HepG2 (cell line): ENCODE results near the gene SOCS1. TPM values are rescaled to one million over a fixed set of nuclear protein-coding genes. Genes with fewer than 3 reads are reported as not detected.
A peak's percentile ranks its signal among the peaks of the same experiment; 100 is the strongest.

ENCODE experiments used
- ATAC-seq: fragments of 200-7000 bp; cut with Tn5 transposase; 3 replicates; pipeline ENCODE4 v1.9.1; 2020; ENCODE audit warnings: mild to moderate bottlenecking, moderate library complexity
- BruUV-seq: library from RNA; stranded (reverse); fragments of 400-500 nt; replicated peaks from 2 replicates; lab custom pipeline; 2021; lab: Mats Ljungman, UMichigan
- CTCF ChIA-PET: fragments of 300-600 bp; formaldehyde crosslinking; extraction: SDS; loops from one replicate; lab custom pipeline; 2021; ENCODE audit warnings: low total read pairs, inconsistent platforms, low intra/inter-chr PET ratio; lab: Yijun Ruan, JAX
- POLR2A ChIA-PET: fragments of 350-600 bp; sonication (Branson Sonifier 250); formaldehyde crosslinking; loops from one replicate; lab custom pipeline; 2020; ENCODE audit warnings: antibody characterized with exemption, inconsistent platforms; lab: Yijun Ruan, JAX
- DNase-seq: peaks from one replicate; pipeline ENCODE4 v3.0.0-alpha.2; 2015; ENCODE audit warnings: low spot score
- FAIRE-seq: peaks from 3 replicates; lab custom pipeline; 2011; peaks lifted over from hg19 to GRCh38; lab: Jason Lieb, UNC
- H2AFZ ChIP-seq: one replicate; pipeline ENCODE4 v1.6.1; 2011; ENCODE audit warnings: low read length, inconsistent platforms
- H3K27ac ChIP-seq: fragments of 300-600 bp; 3 replicates; pipeline ENCODE4 v1.8.0; 2011; ENCODE audit warnings: mixed run types, mild to moderate bottlenecking, mixed read lengths, low read length, inconsistent platforms; ENCODE audit not compliant: insufficient read depth; ENCODE audit errors: extremely low read length
- H3K27me3 ChIP-seq, 2 experiments: fragments of 200-600 bp in 1 of 2; 2 replicates in 1 of 2; 3 replicates in 1 of 2; pipeline versions ENCODE4 v1.6.0 to v1.8.0; 2011; ENCODE audit warnings: low read length in 2 of 2, mild to moderate bottlenecking in 2 of 2, moderate library complexity in 2 of 2, inconsistent platforms in 1 of 2; ENCODE audit not compliant: insufficient read depth in 2 of 2, control insufficient read depth in 1 of 2
- H3K36me3 ChIP-seq, 2 experiments: fragments of 200-600 bp in 1 of 2; replicated peaks in 1 of 2; 2 replicates in 1 of 2; 3 replicates in 1 of 2; pipeline versions ENCODE4 v1.5.1 to v1.8.0; 2011; ENCODE audit warnings: low read length in 2 of 2, inconsistent platforms in 1 of 2; ENCODE audit not compliant: insufficient read depth in 2 of 2, control insufficient read depth in 1 of 2
- H3K4me1 ChIP-seq: 2 replicates; pipeline ENCODE4 v1.5.1; 2012; ENCODE audit warnings: low read length, inconsistent platforms; ENCODE audit not compliant: insufficient read depth
- H3K4me2 ChIP-seq: 2 replicates; pipeline ENCODE4 v1.6.0; 2011; ENCODE audit warnings: low read depth, low read length, inconsistent platforms
- H3K4me3 ChIP-seq, 3 experiments: fragments of 200-600 bp in 1 of 3; sonication (generic), shearing (Covaris generic) in 1 of 3; replicated peaks in 1 of 3; 2 replicates each; pipeline ENCODE4 v1.5.1; 2011 to 2016; ENCODE audit warnings: low read length in 3 of 3, inconsistent platforms in 2 of 3, low read depth in 2 of 3, mild to moderate bottlenecking in 2 of 3, control low read depth in 1 of 3, mixed read lengths in 1 of 3; ENCODE audit not compliant: insufficient read depth in 1 of 3
- H3K79me2 ChIP-seq: one replicate; pipeline ENCODE4 v1.6.1; 2011; ENCODE audit warnings: low read length, inconsistent platforms; ENCODE audit not compliant: insufficient read depth
- H3K9ac ChIP-seq: 2 replicates; pipeline ENCODE4 v1.6.0; 2011; ENCODE audit warnings: mild to moderate bottlenecking, low read depth, low read length, inconsistent platforms; ENCODE audit not compliant: insufficient read depth
- H3K9me3 ChIP-seq: 2 replicates; pipeline ENCODE4 v1.5.1; 2012; ENCODE audit warnings: mild to moderate bottlenecking, low read length
- H4K20me1 ChIP-seq: 2 replicates; pipeline ENCODE4 v1.6.0; 2011; ENCODE audit warnings: inconsistent platforms, mild to moderate bottlenecking, low read length, moderate library complexity; ENCODE audit not compliant: insufficient read depth
- ARID4A ChIP-seq: sonication (generic); formaldehyde crosslinking; IDR thresholded peaks from 2 replicates; pipeline ENCODE4 v1.5.0; 2020; ENCODE audit warnings: mild to moderate bottlenecking, missing genetic modification reagents, borderline replicate concordance
- ARNTL ChIP-seq: sonication (generic); formaldehyde crosslinking; IDR thresholded peaks from 2 replicates; pipeline ENCODE4 v1.4.0; 2020; ENCODE audit warnings: mild to moderate bottlenecking, missing genetic modification reagents
- CREB1 ChIP-seq, 2 experiments: fragments of 450-650 bp in 1 of 2; IDR thresholded peaks; 2 replicates each; pipeline ENCODE4 v1.6.1; 2016 to 2017; ENCODE audit warnings: control low read depth in 1 of 2, mild to moderate bottlenecking in 1 of 2, missing compliant biosample characterization in 1 of 2, missing genetic modification characterization in 1 of 2
- HNF4G ChIP-seq, 2 experiments: sonication (generic) in 1 of 2; formaldehyde crosslinking in 1 of 2; IDR thresholded peaks; 2 replicates each; pipeline versions ENCODE4 v1.4.0 to v1.6.1; 2011 to 2020; ENCODE audit warnings: borderline replicate concordance in 2 of 2, low read depth in 2 of 2, mild to moderate bottlenecking in 2 of 2, low read length in 1 of 2, missing genetic modification reagents in 1 of 2, moderate library complexity in 1 of 2
- HNRNPLL ChIP-seq: fragments of 200-400 bp; formaldehyde crosslinking; IDR thresholded peaks from 2 replicates; pipeline ENCODE4 v1.6.1; 2017; ENCODE audit warnings: mild to moderate bottlenecking, low read depth, low read length; ENCODE audit not compliant: poor library complexity, severe bottlenecking
- MED8 ChIP-seq: sonication (generic); formaldehyde crosslinking; IDR thresholded peaks from 2 replicates; pipeline ENCODE4 v1.8.1; 2023; ENCODE audit warnings: mild to moderate bottlenecking, missing genetic modification reagents; ENCODE audit not compliant: insufficient replicate concordance
- MEIS1 ChIP-seq: sonication (generic); formaldehyde crosslinking; IDR thresholded peaks from 2 replicates; pipeline ENCODE4 v1.9.0; 2021; ENCODE audit warnings: mild to moderate bottlenecking, missing genetic modification reagents, moderate library complexity, borderline replicate concordance
- SRSF1 ChIP-seq: fragments of 200-400 bp; formaldehyde crosslinking; optimal IDR thresholded peaks from 2 replicates; pipeline ENCODE3; 2017; ENCODE audit warnings: mild to moderate bottlenecking, low read depth, low read length, moderate library complexity
- ZFP36 ChIP-seq: fragments of 150-350 bp; IDR thresholded peaks from 2 replicates; pipeline ENCODE4 v1.6.1; 2018; ENCODE audit warnings: borderline replicate concordance, low read length, low read depth; ENCODE audit not compliant: partially characterized antibody
- ZNF563 ChIP-seq: sonication (generic); formaldehyde crosslinking; IDR thresholded peaks from 2 replicates; pipeline ENCODE4 v1.8.0; 2022; ENCODE audit warnings: mild to moderate bottlenecking, moderate library complexity, missing genetic modification reagents
- ZNF687 ChIP-seq: sonication (generic); formaldehyde crosslinking; IDR thresholded peaks from 2 replicates; pipeline ENCODE4 v1.5.1; 2020; ENCODE audit warnings: mild to moderate bottlenecking, missing genetic modification reagents, moderate library complexity
- WGBS: methylation state at CpG from one replicate; pipeline ENCODE4 v1.1.6; 2017; ENCODE audit warnings: low lambda C conversion rate; 5-methylcytosine and 5-hydroxymethylcytosine counted together
- in situ Hi-C: cut with HindIII; loops from 2 replicates; pipeline ENCODE4 v1.10.0; 2017; ENCODE audit warnings: low pct_unique_long_range_greater_than_20kb; ENCODE audit not compliant: extremely low pct_ligation_motif_present
- intact Hi-C: fragments of 100-400 bp; cut with micrococcal nuclease; formaldehyde crosslinking; loops from one replicate; pipeline ENCODE4 v1.10.0; 2022; ENCODE audit not compliant: unreplicated experiment
- polyA plus RNA-seq, 8 experiments: library from polyadenylated mRNA; depleted of rRNA in 3 of 8; stranded (reverse) in 7 of 8; unstranded in 1 of 8; fragments of >200 nt; fragmentation: Illumina TruSeq in 4 of 8; extraction: Trizol in 4 of 8; gene quantifications; 2 replicates each; pipeline versions ENCODE4 v1.2.1 to v1.2.3, GENCODE V29; 2011 to 2016; ENCODE audit warnings: low read depth in 4 of 8, missing spikeins in 1 of 8, mixed read lengths in 1 of 8; ENCODE audit not compliant: insufficient read depth in 1 of 8
- total RNA-seq, 5 experiments: library from RNA; depleted of rRNA; stranded (reverse); fragments of >200 nt; fragmentation: Illumina TruSeq; extraction: Trizol; gene quantifications; 2 replicates each; pipeline ENCODE4 v1.2.3, GENCODE V29; 2016; ENCODE audit warnings: low read depth in 1 of 5

The SOCS1 gene
- total and polyA plus RNA-seq, 2 of the 13 experiments (the other 11 are each of a cell fraction or from before 2014, with no cell fraction given) = 5.3 to 6.3 TPM

GRCh38 chr16:11253995-11254912 lies 1.8 kb downstream of the SOCS1 start:
- ChIA-PET POLR2A (interaction anchor here (0.7 to 9.0 kb wide), 19 partner anchors 8 to 291 kb away, joined by 3 to 351 read pairs (median 20); partner anchors contain the start of genes PRM1, PRM2, PRM3 and TNP2), CTCF (interaction anchor here (3.3 to 5.2 kb wide), 2 partner anchors 102 to 283 kb away, joined by 35 to 38 read pairs; no protein-coding TSS in a partner anchor)
- no peak for ATAC-seq
- Histone ChIP-seq H3K4me3 (peak overlapping the region; percentile 87 to 98 (median 95)), H3K4me2 (peak overlapping the region; percentile 85), H3K36me3 (peaks cover 2 to 8% of the 10 kb centered on the region in 2 experiments; a peak in 4 of 5 replicates), H2AFZ (no peak overlapping the region), H3K27me3 (no peaks in the 10 kb centered on the region; a peak in 1 of 5 replicates), H3K9me3 (no peaks in the 10 kb centered on the region), H3K4me1 (peaks cover 77% of the 10 kb centered on the region), H4K20me1 (peaks cover 47% of the 10 kb centered on the region), H3K9ac (peak overlapping the region; percentile 84), H3K79me2 (peaks cover 28% of the 10 kb centered on the region), H3K27ac (no peak overlapping the region)
- no peak for FAIRE-seq
- in situ Hi-C loops (no loop called here), intact Hi-C loops (loop anchor here (1.0 kb wide), 1 partner anchor 283 kb away; no protein-coding TSS in a partner anchor)
- BruUV-seq = TSS peak; percentile 60
- DNase-seq = no peak
- 94% methylated on average over 29 of the region's 29 CpGs for WGBS
- 0 out of 2 replicates have a peak, but pooled peaks have one; percentile 2 for TF ChIP-seq ZNF687
- peak; percentile 4 for TF ChIP-seq SRSF1
- peak; percentile 31 for TF ChIP-seq MED8 (CRISPR knock-in tag)
- TF ChIP-seq ZNF563 (CRISPR knock-in tag) = peak; percentile 12
- TF ChIP-seq HNF4G (IDR thresholded peaks at IDR 0.05; ENCODE audit: borderline replicate concordance, low read depth, low read length) = no peak
- no peak for TF ChIP-seq HNF4G (CRISPR knock-in tag; IDR thresholded peaks at IDR 0.05; ENCODE audit: borderline replicate concordance, low read depth)
- TF ChIP-seq HNRNPLL = peak; percentile 16
- TF ChIP-seq ARNTL (CRISPR knock-in tag) = peak; percentile 16; the same call in 1 of the 2 replicates
- no peak for TF ChIP-seq CREB1 (IDR thresholded peaks at IDR 0.05)
- TF ChIP-seq CREB1 (CRISPR knock-in tag; IDR thresholded peaks at IDR 0.05) = no peak
- 0 out of 2 replicates have a peak, but pooled peaks have one; percentile 8 for TF ChIP-seq MEIS1 (CRISPR knock-in tag)
- no peak for TF ChIP-seq ZFP36
- TF ChIP-seq ARID4A = peak; percentile 22; the same call in 1 of the 2 replicates
